PC-9 (cell line): ENCODE results near the gene ZNF175. TPM values are rescaled to one million over a fixed set of nuclear protein-coding genes. Genes with fewer than 3 reads are reported as not detected.

Experiments used
- BruUV-seq: library from RNA; stranded (reverse); fragments of 400-500 nt; replicated peaks from 2 replicates; lab custom pipeline; 2021; lab: Mats Ljungman, UMichigan
- CTCF ChIA-PET: fragments of 300-600 bp; sonication (Branson Sonifier 250); formaldehyde crosslinking; loops from one replicate; lab custom pipeline; 2022; ENCODE audit warnings: antibody characterized with exemption; lab: Charles Lee
- POLR2A ChIA-PET: fragments of 300-600 bp; sonication (Branson Sonifier 250); formaldehyde crosslinking; loops from one replicate; lab custom pipeline; 2022; ENCODE audit warnings: antibody characterized with exemption; ENCODE audit not compliant: unreplicated experiment; lab: Charles Lee
- DNase-seq, 2 experiments: peaks; one replicate each; pipeline versions ENCODE4 v3.0.0 to v3.0.0-alpha.2; 2015 to 2022; ENCODE audit warnings: mixed read lengths in 1 of 2
- H2AFZ ChIP-seq: fragments of 200-600 bp; sonication (generic); 2 replicates; pipeline ENCODE4 v1.8.1; 2017; ENCODE audit warnings: antibody characterized with exemption
- H3F3A ChIP-seq: fragments of 200-600 bp; sonication (generic); 2 replicates; pipeline ENCODE4 v1.8.1; 2017; ENCODE audit warnings: antibody characterized with exemption, mild to moderate bottlenecking, low read depth; ENCODE audit not compliant: insufficient read depth
- H3K27ac ChIP-seq: fragments of 200-600 bp; sonication (generic); 2 replicates; pipeline ENCODE4 v1.6.1; 2016; ENCODE audit warnings: mixed run types
- H3K27me3 ChIP-seq: fragments of 200-600 bp; sonication (generic); 2 replicates; pipeline ENCODE4 v1.6.1; 2016; ENCODE audit warnings: low read depth, mixed run types; ENCODE audit not compliant: insufficient read depth
- H3K36me3 ChIP-seq: fragments of 200-600 bp; sonication (generic); 2 replicates; pipeline ENCODE4 v1.6.1; 2016; ENCODE audit warnings: low read depth, mixed run types
- H3K4me1 ChIP-seq: fragments of 200-600 bp; sonication (generic); replicated peaks from 2 replicates; pipeline ENCODE4 v1.6.1; 2016; ENCODE audit warnings: mixed run types; ENCODE audit not compliant: insufficient read depth
- H3K4me2 ChIP-seq: fragments of 200-600 bp; sonication (generic); 2 replicates; pipeline ENCODE4 v1.6.1; 2017; ENCODE audit warnings: mixed run types
- H3K4me3 ChIP-seq: fragments of 200-600 bp; sonication (generic); 2 replicates; pipeline ENCODE4 v1.6.1; 2016; ENCODE audit warnings: mixed run types
- H3K79me2 ChIP-seq: fragments of 200-600 bp; sonication (generic); 2 replicates; pipeline ENCODE4 v1.6.1; 2017; ENCODE audit warnings: low read depth, mixed run types
- H3K9me2 ChIP-seq: fragments of 200-600 bp; sonication (generic); 2 replicates; pipeline ENCODE4 v1.8.1; 2017; ENCODE audit warnings: mild to moderate bottlenecking; ENCODE audit not compliant: insufficient read depth
- H3K9me3 ChIP-seq: fragments of 200-600 bp; sonication (generic); 2 replicates; pipeline ENCODE4 v1.8.1; 2016; ENCODE audit warnings: low read depth; ENCODE audit not compliant: insufficient read depth
- H4K20me1 ChIP-seq: fragments of 200-600 bp; sonication (generic); 2 replicates; pipeline ENCODE4 v1.8.1; 2017; ENCODE audit not compliant: insufficient read depth
- CTCF ChIP-seq: fragments of 200-600 bp; sonication (generic); conservative IDR thresholded peaks from 2 replicates; pipeline ENCODE4 v1.6.1; 2017; ENCODE audit warnings: mixed run types, antibody characterized with exemption, mild to moderate bottlenecking, moderate library complexity
- EZH2 ChIP-seq: fragments of 200-600 bp; sonication (generic); IDR thresholded peaks from 2 replicates; pipeline ENCODE4 v1.8.0; 2017; ENCODE audit warnings: antibody characterized with exemption, low read depth
- intact Hi-C: fragments of 100-400 bp; cut with micrococcal nuclease; formaldehyde crosslinking; loops from one replicate; pipeline ENCODE4 v1.10.0; 2022; ENCODE audit not compliant: unreplicated experiment
- total RNA-seq: library from RNA; stranded (reverse); gene quantifications from 2 replicates; pipeline ENCODE4 v1.2.3, GENCODE V29; 2021

ZNF175 gene
- total RNA-seq, 1 experiment from 2014 or later = 11.7 TPM

- H4K20me1 ChIP-seq = no peaks in the 10 kb centered on the region
- H3K9me3 ChIP-seq = peaks cover 4% of the 10 kb centered on the region; the same call in 1 of the 2 replicates
- peaks cover 23% of the 10 kb centered on the region; the same call in 1 of the 2 replicates for H3K27me3 ChIP-seq
- no TSS peak for BruUV-seq
- no peak overlapping the region for H2AFZ ChIP-seq
- intact Hi-C loops = no loop called here
- no peaks in the 10 kb centered on the region for H3K36me3 ChIP-seq
- POLR2A ChIA-PET = no interaction called here
- H3K4me3 ChIP-seq = no peak overlapping the region
- no peak for DNase-seq
- H3K4me2 ChIP-seq = no peak overlapping the region
- no peak overlapping the region for H3K27ac ChIP-seq
- no peaks in the 10 kb centered on the region for H3F3A ChIP-seq
- TF ChIP-seq CTCF (no peak), EZH2 (no peak)
- H3K4me1 ChIP-seq = peaks cover 3% of the 10 kb centered on the region; the same call in 1 of the 2 replicates
- no peaks in the 10 kb centered on the region for H3K79me2 ChIP-seq
- CTCF ChIA-PET = no interaction called here
- no peaks in the 10 kb centered on the region for H3K9me2 ChIP-seq
Observed at GRCh38 chr19:51598159-51598915, 27.3 kb downstream of the ZNF175 start.

- POLR2A ChIA-PET = no interaction called here
Observed at GRCh38 chr19:51599084-51599483, 28.0 kb downstream of the ZNF175 start.

GRCh38 chr19:51600940-51601580, 30.0 kb downstream of the ZNF175 start:
- no peaks in the 10 kb centered on the region for H3K4me1 ChIP-seq
- DNase-seq = no peak
- no peaks in the 10 kb centered on the region for H3K9me3 ChIP-seq
- H2AFZ ChIP-seq = no peak overlapping the region
- H3K79me2 ChIP-seq = no peaks in the 10 kb centered on the region
- H3K4me2 ChIP-seq = no peak overlapping the region
- H3K4me3 ChIP-seq = no peak overlapping the region
- BruUV-seq = no TSS peak
- H3K27me3 ChIP-seq = peaks cover 33% of the 10 kb centered on the region
- H3K27ac ChIP-seq = no peak overlapping the region
- no peaks in the 10 kb centered on the region for H4K20me1 ChIP-seq
- H3F3A ChIP-seq = no peaks in the 10 kb centered on the region
- H3K36me3 ChIP-seq = no peaks in the 10 kb centered on the region
- ChIA-PET POLR2A (no interaction called here), CTCF (no interaction called here)
- H3K9me2 ChIP-seq = no peaks in the 10 kb centered on the region
- intact Hi-C loops = no loop called here
- TF ChIP-seq CTCF (no peak), EZH2 (no peak)

More at GRCh38 chr19:51599084-51599483, 28.0 kb downstream of the ZNF175 start:
- Histone ChIP-seq H3K36me3 (no peaks in the 10 kb centered on the region), H3K27me3 (peaks cover 25% of the 10 kb centered on the region), H3F3A (no peaks in the 10 kb centered on the region), H3K27ac (no peak overlapping the region), H3K9me3 (peaks cover 4% of the 10 kb centered on the region; the same call in 1 of the 2 replicates), H3K79me2 (no peaks in the 10 kb centered on the region), H3K4me3 (no peak overlapping the region), H2AFZ (no peak overlapping the region), H3K9me2 (no peaks in the 10 kb centered on the region), H3K4me2 (no peak overlapping the region), H3K4me1 (no peaks in the 10 kb centered on the region), H4K20me1 (no peaks in the 10 kb centered on the region)
- TF ChIP-seq CTCF (no peak), EZH2 (no peak)
- BruUV-seq = no TSS peak
- intact Hi-C loops = no loop called here
- no peak for DNase-seq
- CTCF ChIA-PET = no interaction called here
